ENCODE measurements around the gene RAB26. TPM values are rescaled to one million over a fixed set of nuclear protein-coding genes. Genes with fewer than 3 reads are reported as not detected.
A peak's percentile ranks its signal among the peaks of the same experiment; 100 is the strongest.
"Not testable (repeated sequence)": the region's sequence is repeated elsewhere in the genome, so short reads cannot be mapped to it uniquely, and the experiment has no call there.

Gene RAB26
- total RNA-seq = 1.5 TPM

GRCh38 chr16:2147981-2148671, at the start of gene RAB26:
Gene RAB26, plus strand, starts transcription at chr16:2148625. Its CDS starts 159 bp downstream, at chr16:2148784.
- intact Hi-C loops (cut with DNase I) = no loop called here
- Histone ChIP-seq H3K4me3 (peak within 1 kb of the TSS; percentile 45 to 63), H3K36me3 (no peaks in the 10 kb centered on the region), H3K9me3 (no peaks in the 10 kb centered on the region), H3K27ac (peak within 1 kb of the TSS; percentile 81), H3K27me3 (no peaks in the 10 kb centered on the region), H3K4me1 (peaks cover 55% of the 10 kb centered on the region)
- DNase-seq (ENCODE audit: extremely low spot score in 2 of 2) = no peak
- TF ChIP-seq CTCF (IDR thresholded peaks at IDR 0.05) = no peak
- TF ChIP-seq POLR2AphosphoS5 (IDR thresholded peaks at IDR 0.05; ENCODE audit: insufficient read depth in 1 of 2, low read depth in 1 of 2) = peak; percentile 34 to 67

- H3K36me3 ChIP-seq = peaks cover 0 to 63% of the 10 kb centered on the region in 2 donors
- intact Hi-C loops (cut with DNase I); DNase-seq (ENCODE audit: extremely low spot score in 2 of 2); H3K27me3 ChIP-seq; H3K4me3 ChIP-seq; H3K4me1 ChIP-seq; H3K9me3 ChIP-seq; H3K27ac ChIP-seq: not testable (repeated sequence)
Measured at GRCh38 chr16:2101581-2101980, 46.8 kb upstream of the RAB26 start.

GRCh38 chr16:2102471-2102870, 46.0 kb upstream of the RAB26 start:
- Histone ChIP-seq H3K27me3 (no peaks in the 10 kb centered on the region), H3K9me3 (no peaks in the 10 kb centered on the region), H3K4me3 (no peak overlapping the region), H3K4me1 (no peaks in the 10 kb centered on the region), H3K36me3 (peaks cover 0 to 55% of the 10 kb centered on the region in 2 donors), H3K27ac (no peak overlapping the region)
- intact Hi-C loops (cut with DNase I) = no loop called here
- TF ChIP-seq POLR2AphosphoS5 (IDR thresholded peaks at IDR 0.05; ENCODE audit: insufficient read depth in 1 of 2, low read depth in 1 of 2) (no peak), CTCF (IDR thresholded peaks at IDR 0.05) (no peak), POLR2A (IDR thresholded peaks at IDR 0.05) (no peak)
- DNase-seq (ENCODE audit: extremely low spot score in 2 of 2) = no peak

- H3K27ac ChIP-seq; H3K4me1 ChIP-seq; H3K4me3 ChIP-seq; H3K27me3 ChIP-seq; DNase-seq (ENCODE audit: extremely low spot score in 2 of 2); H3K9me3 ChIP-seq; intact Hi-C loops (cut with DNase I): not testable (repeated sequence)
- peaks cover 0 to 63% of the 10 kb centered on the region in 2 donors for H3K36me3 ChIP-seq
Measured at GRCh38 chr16:2104464-2104863, 44.0 kb upstream of the RAB26 start.

GRCh38 chr16:2105291-2105690, 43.1 kb upstream of the RAB26 start:
- H3K4me1 ChIP-seq; H3K27ac ChIP-seq; intact Hi-C loops (cut with DNase I); DNase-seq (ENCODE audit: extremely low spot score in 2 of 2); H3K4me3 ChIP-seq; H3K9me3 ChIP-seq; H3K27me3 ChIP-seq: not testable (repeated sequence)
- peaks cover 0 to 58% of the 10 kb centered on the region in 2 donors for H3K36me3 ChIP-seq

- H3K9me3 ChIP-seq; DNase-seq (ENCODE audit: extremely low spot score in 2 of 2); intact Hi-C loops (cut with DNase I); H3K4me1 ChIP-seq; H3K27me3 ChIP-seq; H3K27ac ChIP-seq; H3K4me3 ChIP-seq: not testable (repeated sequence)
- peaks cover 0 to 61% of the 10 kb centered on the region in 2 donors for H3K36me3 ChIP-seq
Measured at GRCh38 chr16:2105769-2106168, 42.7 kb upstream of the RAB26 start.

- H3K9me3 ChIP-seq; DNase-seq (ENCODE audit: extremely low spot score in 2 of 2); H3K4me1 ChIP-seq; intact Hi-C loops (cut with DNase I); H3K27ac ChIP-seq; H3K27me3 ChIP-seq; H3K4me3 ChIP-seq: not testable (repeated sequence)
- peaks cover 0 to 65% of the 10 kb centered on the region in 2 donors for H3K36me3 ChIP-seq
Measured at GRCh38 chr16:2106211-2106610, 42.2 kb upstream of the RAB26 start.

GRCh38 chr16:2107121-2107790, 41.2 kb upstream of the RAB26 start:
- H3K27me3 ChIP-seq; H3K27ac ChIP-seq; intact Hi-C loops (cut with DNase I): not testable (repeated sequence)

GRCh38 chr16:2107791-2108125, 40.7 kb upstream of the RAB26 start:
- H3K27me3 ChIP-seq; H3K9me3 ChIP-seq; DNase-seq (ENCODE audit: extremely low spot score in 2 of 2); H3K4me3 ChIP-seq; intact Hi-C loops (cut with DNase I); H3K4me1 ChIP-seq; H3K27ac ChIP-seq: not testable (repeated sequence)
- H3K36me3 ChIP-seq = peaks cover 0 to 55% of the 10 kb centered on the region in 2 donors

More at GRCh38 chr16:2107121-2107790, 41.2 kb upstream of the RAB26 start:
- peaks cover 0 to 60% of the 10 kb centered on the region in 2 donors for H3K36me3 ChIP-seq
- DNase-seq (ENCODE audit: extremely low spot score in 2 of 2); H3K9me3 ChIP-seq; H3K4me3 ChIP-seq; H3K4me1 ChIP-seq: not testable (repeated sequence)

All from vagina (tissue), 2 donors.